Upper lobe of left lung (tissue), 6 donors: ENCODE results near the gene FNDC5. TPM values are rescaled to one million over a fixed set of nuclear protein-coding genes. Genes with fewer than 3 reads are reported as not detected.

Source experiments
- ATAC-seq, 2 donors: fragments of 200-7000 bp; cut with Tn5 transposase; one replicate each; pipeline ENCODE4 v1.9.1; 2022; ENCODE audit warnings: mild to moderate bottlenecking in 2 of 2, moderate library complexity in 2 of 2; ENCODE audit not compliant: low FRiP score in 2 of 2
- DNase-seq, 2 donors: peaks; one replicate each; pipeline ENCODE4 v3.0.0-alpha.2; 2019 to 2020
- H3K27ac ChIP-seq, 4 donors: fragments of 200-600 bp; sonication (generic); one replicate each; pipeline ENCODE4 v1.5.1; 2016 to 2019
- H3K27me3 ChIP-seq, 4 donors: fragments of 200-600 bp; sonication (generic); one replicate each; pipeline ENCODE4 v1.5.1; 2017 to 2019
- H3K36me3 ChIP-seq, 4 donors: fragments of 200-600 bp; sonication (generic); one replicate each; pipeline ENCODE4 v1.5.1; 2016 to 2019
- H3K4me1 ChIP-seq, 4 donors: fragments of 200-600 bp; sonication (generic); one replicate each; pipeline ENCODE4 v1.5.1; 2018 to 2019
- H3K4me3 ChIP-seq, 4 donors: fragments of 200-600 bp; sonication (generic); one replicate each; pipeline ENCODE4 v1.5.1; 2017 to 2019; ENCODE audit warnings: mild to moderate bottlenecking in 2 of 4, moderate library complexity in 1 of 4
- H3K9me3 ChIP-seq, 4 donors: fragments of 200-600 bp; sonication (generic); one replicate each; pipeline ENCODE4 v1.5.1; 2018 to 2019
- EP300 ChIP-seq, 4 donors: sonication (generic); formaldehyde crosslinking; IDR thresholded peaks; one replicate each; pipeline ENCODE4 v1.5.1; 2017; ENCODE audit warnings: antibody characterized with exemption in 4 of 4, control low read depth in 2 of 4
- POLR2A ChIP-seq, 4 donors: fragments of 450-650 bp; IDR thresholded peaks; one replicate each; pipeline ENCODE4 v1.5.1; 2016 to 2017; ENCODE audit warnings: antibody characterized with exemption in 4 of 4, mild to moderate bottlenecking in 2 of 4
- POLR2AphosphoS5 ChIP-seq, 2 donors: sonication (generic); formaldehyde crosslinking; IDR thresholded peaks; one replicate each; pipeline ENCODE4 v1.5.1; 2017; ENCODE audit warnings: antibody characterized with exemption in 2 of 2
- WGBS, 2 donors: methylation state at CpG; one replicate each; pipeline ENCODE4 v1.1.5; 2017 to 2018; 5-methylcytosine and 5-hydroxymethylcytosine counted together
- total RNA-seq, 6 donors: library from RNA; depleted of rRNA in 4 of 6; stranded (reverse); fragments of >200 nt in 4 of 6; gene quantifications; one replicate each; pipeline versions ENCODE4 v1.1.0 to v1.2.1, GENCODE V29; 2016 to 2021
- TF ChIP-seq, protein P1 (sequence below), 6 experiments: fragments of 450-650 bp in 4 of 6; fragments of 200-600 bp in 2 of 6; sonication (generic) in 2 of 6; IDR thresholded peaks; one replicate each; pipeline ENCODE4 v1.5.1; 2016 to 2019; ENCODE audit warnings: antibody characterized with exemption in 6 of 6
- donor health status: DM: no; HTN: no; CAD: no; lungs with moderate emphysema.
- donor health status: DM: no; HTN: yes; CAD: no; lungs with severe emphysema.

Gene FNDC5
- total RNA-seq, 6 donors from 2014 or later = 0.30 to 10.3 (median 2.2) TPM; not detected in 2

DNA sequence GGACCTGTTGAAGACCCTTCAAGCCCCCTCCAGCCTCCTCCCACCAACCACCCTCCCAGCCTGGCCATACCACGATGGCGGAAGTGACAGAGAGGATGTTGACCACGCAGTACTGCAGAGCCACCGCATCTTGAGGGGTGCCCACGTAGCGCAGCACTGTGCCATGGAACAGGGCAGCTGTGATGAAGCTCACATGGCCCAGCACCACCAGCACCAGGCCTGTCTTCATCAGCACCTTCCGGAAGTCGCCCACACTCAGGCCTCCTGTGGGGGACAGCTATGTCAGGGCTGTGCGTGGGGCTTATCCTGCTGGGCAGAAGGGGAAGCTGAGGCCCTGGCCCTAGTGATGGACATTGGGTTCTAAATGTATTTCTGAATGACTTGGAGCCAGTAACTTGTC is 27.3 kb upstream of the FNDC5 start:
- TF ChIP-seq POLR2A (IDR thresholded peaks at IDR 0.05) (no peak), POLR2AphosphoS5 (IDR thresholded peaks at IDR 0.05) (no peak), EP300 (IDR thresholded peaks at IDR 0.05) (no peak)
- TF ChIP-seq, protein P1, sequence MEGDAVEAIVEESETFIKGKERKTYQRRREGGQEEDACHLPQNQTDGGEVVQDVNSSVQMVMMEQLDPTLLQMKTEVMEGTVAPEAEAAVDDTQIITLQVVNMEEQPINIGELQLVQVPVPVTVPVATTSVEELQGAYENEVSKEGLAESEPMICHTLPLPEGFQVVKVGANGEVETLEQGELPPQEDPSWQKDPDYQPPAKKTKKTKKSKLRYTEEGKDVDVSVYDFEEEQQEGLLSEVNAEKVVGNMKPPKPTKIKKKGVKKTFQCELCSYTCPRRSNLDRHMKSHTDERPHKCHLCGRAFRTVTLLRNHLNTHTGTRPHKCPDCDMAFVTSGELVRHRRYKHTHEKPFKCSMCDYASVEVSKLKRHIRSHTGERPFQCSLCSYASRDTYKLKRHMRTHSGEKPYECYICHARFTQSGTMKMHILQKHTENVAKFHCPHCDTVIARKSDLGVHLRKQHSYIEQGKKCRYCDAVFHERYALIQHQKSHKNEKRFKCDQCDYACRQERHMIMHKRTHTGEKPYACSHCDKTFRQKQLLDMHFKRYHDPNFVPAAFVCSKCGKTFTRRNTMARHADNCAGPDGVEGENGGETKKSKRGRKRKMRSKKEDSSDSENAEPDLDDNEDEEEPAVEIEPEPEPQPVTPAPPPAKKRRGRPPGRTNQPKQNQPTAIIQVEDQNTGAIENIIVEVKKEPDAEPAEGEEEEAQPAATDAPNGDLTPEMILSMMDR (IDR thresholded peaks at IDR 0.05) = no peak
- H3K9me3 ChIP-seq = no peaks in the 10 kb centered on the region
- 92 to 100% methylated on average over 3 to 9 of the region's 9 CpGs for WGBS, 2 donors
- H3K27me3 ChIP-seq = peaks cover 0 to 18% (median 10%) of the 10 kb centered on the region in 4 donors
- H3K36me3 ChIP-seq = no peaks in the 10 kb centered on the region
- no peak for DNase-seq
- ATAC-seq = no peak
- peaks cover 16 to 26% (median 22%) of the 10 kb centered on the region in 4 donors for H3K4me1 ChIP-seq
- no peak overlapping the region for H3K27ac ChIP-seq
- H3K4me3 ChIP-seq = no peak overlapping the region

DNA sequence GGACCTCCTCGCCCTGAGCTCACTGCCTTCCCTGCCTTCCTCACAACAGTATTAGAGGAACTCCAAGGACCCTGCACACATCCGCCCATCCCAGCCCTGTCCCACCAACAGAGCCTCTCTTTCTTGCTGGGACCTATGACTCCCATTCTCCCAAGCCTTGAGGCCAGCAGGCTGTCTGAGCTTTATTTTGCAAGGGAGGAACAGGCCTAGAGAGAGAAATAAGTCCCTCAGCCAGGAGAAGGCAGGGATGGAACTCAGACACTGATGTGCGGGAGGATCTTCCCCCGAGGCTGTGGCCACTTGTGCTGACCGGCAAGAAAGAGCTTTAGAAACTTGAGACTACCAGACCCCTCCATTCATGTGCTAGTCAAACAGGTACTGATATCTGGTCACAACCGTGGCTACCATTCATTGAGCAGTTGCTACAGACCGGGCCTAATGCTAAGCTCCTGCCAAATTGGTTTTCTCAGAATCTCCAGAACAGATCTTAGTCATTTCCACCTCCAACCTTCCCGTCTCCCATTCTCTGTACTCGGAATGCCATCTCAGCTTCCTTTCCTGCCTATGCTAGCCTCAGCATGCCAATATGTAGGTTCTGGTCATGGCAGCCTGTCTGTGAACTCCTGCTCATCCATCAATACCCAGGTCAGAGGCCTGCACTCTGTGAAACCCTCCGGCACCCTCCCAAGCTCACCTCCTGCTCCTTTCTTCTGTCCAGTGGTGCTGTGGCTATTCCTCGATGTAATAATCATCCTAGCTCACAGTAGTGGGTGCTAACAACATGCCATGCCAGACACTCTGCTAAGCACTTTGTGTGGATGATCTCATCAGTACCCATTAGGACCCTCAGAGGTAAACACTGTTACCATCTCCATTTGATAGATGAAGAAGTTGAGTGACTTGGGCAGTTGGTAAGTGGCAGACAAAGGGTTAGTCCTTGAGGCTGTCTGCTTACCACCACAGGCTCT is 26.7 kb upstream of the FNDC5 start:
- no peak overlapping the region for H3K4me3 ChIP-seq
- TF ChIP-seq POLR2AphosphoS5 (IDR thresholded peaks at IDR 0.05) (no peak), EP300 (IDR thresholded peaks at IDR 0.05) (no peak), POLR2A (IDR thresholded peaks at IDR 0.05) (no peak)
- TF ChIP-seq, protein P1 (IDR thresholded peaks at IDR 0.05) = no peak
- H3K36me3 ChIP-seq = no peaks in the 10 kb centered on the region
- DNase-seq (no peak), ATAC-seq (no peak)
- H3K9me3 ChIP-seq = no peaks in the 10 kb centered on the region
- H3K4me1 ChIP-seq = peaks cover 19 to 33% (median 29%) of the 10 kb centered on the region in 4 donors
- H3K27ac ChIP-seq = no peak overlapping the region
- H3K27me3 ChIP-seq = peaks cover 0 to 23% (median 15%) of the 10 kb centered on the region in 4 donors
- 76 to 78% methylated on average over 11 of the region's 11 CpGs for WGBS, 2 donors

DNA sequence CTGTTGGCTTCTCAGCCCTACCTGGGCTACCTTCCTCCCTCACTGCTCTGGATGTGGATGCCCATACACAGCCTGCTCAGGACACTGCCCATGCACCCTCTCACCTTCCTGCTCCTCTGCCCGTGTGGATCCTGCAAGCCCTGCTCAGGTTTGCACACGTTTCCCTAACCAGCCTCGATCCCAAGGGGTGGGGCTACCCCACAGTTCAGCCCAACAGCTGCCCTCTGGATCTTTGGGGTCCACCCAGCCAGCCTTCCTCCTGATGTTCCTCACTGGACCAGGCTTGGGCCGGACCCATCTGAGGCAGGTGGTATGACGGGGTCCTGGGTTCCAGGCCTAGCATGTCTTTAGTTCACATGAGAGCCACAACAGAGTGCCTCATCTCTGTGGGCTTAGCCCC is 25.7 kb upstream of the FNDC5 start:
- ATAC-seq (no peak), DNase-seq (no peak)
- 69 to 76% methylated on average over 5 of the region's 5 CpGs for WGBS, 2 donors
- Histone ChIP-seq H3K4me1 (peaks cover 19 to 31% (median 29%) of the 10 kb centered on the region in 4 donors), H3K27me3 (peaks cover 0 to 23% (median 15%) of the 10 kb centered on the region in 4 donors), H3K27ac (no peak overlapping the region), H3K4me3 (no peak overlapping the region), H3K9me3 (no peaks in the 10 kb centered on the region), H3K36me3 (no peaks in the 10 kb centered on the region)
- TF ChIP-seq, protein P1 (IDR thresholded peaks at IDR 0.05) = no peak
- TF ChIP-seq POLR2A (IDR thresholded peaks at IDR 0.05) (no peak), POLR2AphosphoS5 (IDR thresholded peaks at IDR 0.05) (no peak), EP300 (IDR thresholded peaks at IDR 0.05) (no peak)

DNA sequence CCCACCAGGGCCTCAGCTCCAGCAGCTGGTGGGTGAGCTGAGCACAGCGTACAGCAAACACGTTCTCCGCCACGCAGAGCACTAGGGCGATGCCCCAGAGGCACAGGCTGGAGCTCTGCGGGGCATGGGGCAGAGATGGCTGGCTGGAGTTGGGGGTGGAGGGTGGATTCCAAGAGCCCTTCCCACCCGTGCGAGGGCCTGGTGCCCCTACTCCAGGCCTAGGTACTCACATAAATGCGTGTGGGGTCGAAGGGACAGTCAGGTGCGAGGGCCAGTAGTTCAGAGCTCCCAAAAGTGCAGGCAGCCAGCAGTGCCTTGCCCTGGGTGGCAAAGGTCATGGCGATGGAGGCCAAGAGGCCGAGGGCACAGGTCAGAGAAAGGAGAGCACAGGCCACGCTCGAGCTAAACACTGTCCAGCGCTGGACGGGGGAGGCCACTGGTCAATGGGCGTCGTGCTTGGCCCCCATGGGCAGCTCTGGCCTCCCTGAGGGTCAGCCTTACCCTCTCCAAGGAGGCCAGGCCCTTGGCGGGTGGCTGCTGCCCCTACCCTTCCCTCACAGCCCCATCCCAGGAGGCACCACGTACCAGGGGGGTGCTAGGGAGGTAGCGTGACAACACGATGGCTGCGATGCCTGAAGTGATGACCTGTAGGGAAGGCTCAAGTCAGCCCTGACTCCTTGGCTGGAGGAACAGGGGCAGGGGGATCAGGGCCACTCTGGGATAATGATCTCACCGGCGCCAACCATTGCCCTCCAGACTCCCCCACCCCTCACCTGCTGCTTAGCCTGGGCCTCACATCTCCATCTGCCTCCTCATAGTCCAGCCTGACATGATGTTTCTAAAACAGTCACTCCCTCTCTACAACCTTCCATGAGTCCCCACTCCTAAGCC is 24.9 kb upstream of the FNDC5 start:
- 85 to 90% methylated on average over 19 to 24 of the region's 26 CpGs for WGBS, 2 donors
- H3K27me3 ChIP-seq = peaks cover 0 to 17% (median 12%) of the 10 kb centered on the region in 4 donors

More for the DNA sequence above, 24.9 kb upstream of the FNDC5 start:
- DNase-seq (no peak), ATAC-seq (no peak)
- H3K9me3 ChIP-seq = no peaks in the 10 kb centered on the region
- H3K4me1 ChIP-seq = peaks cover 15 to 25% (median 23%) of the 10 kb centered on the region in 4 donors
- no peak overlapping the region for H3K4me3 ChIP-seq
- TF ChIP-seq POLR2A (IDR thresholded peaks at IDR 0.05) (no peak), EP300 (IDR thresholded peaks at IDR 0.05) (no peak), POLR2AphosphoS5 (IDR thresholded peaks at IDR 0.05) (no peak)
- TF ChIP-seq, protein P1 (IDR thresholded peaks at IDR 0.05) = no peak
- no peaks in the 10 kb centered on the region for H3K36me3 ChIP-seq
- no peak overlapping the region for H3K27ac ChIP-seq
